SK-N-DZ (cell line): ENCODE results near the gene ZNF124.
"Not testable (repeated sequence)": the region's sequence is repeated elsewhere in the genome, so short reads cannot be mapped to it uniquely, and the experiment has no call there.

Experiments
- DNase-seq: peaks from one replicate; pipeline ENCODE4 v3.0.0-alpha.2; 2015; ENCODE audit warnings: low spot score

ZNF124 gene

GRCh38 chr1:247172996-247173395 lies 1.2 kb upstream of the ZNF124 start:
- DNase-seq = no peak

GRCh38 chr1:247171443-247171842 lies 377 bp downstream of the ZNF124 start:
- DNase-seq = not testable (repeated sequence)

GRCh38 chr1:247165674-247166073 lies 6.1 kb downstream of the ZNF124 start:
- DNase-seq = no peak

GRCh38 chr1:247164694-247165093 lies 7.1 kb downstream of the ZNF124 start:
- no peak for DNase-seq

GRCh38 chr1:247156787-247157232 lies 15.0 kb downstream of the ZNF124 start:
- no peak for DNase-seq

GRCh38 chr1:247147781-247148180 lies 24.0 kb downstream of the ZNF124 start:
- DNase-seq = no peak

- DNase-seq = not testable (repeated sequence)
These were observed 24.7 kb downstream of the ZNF124 start for GRCh38 chr1:247147120-247147519.

GRCh38 chr1:247146671-247147070 lies 25.1 kb downstream of the ZNF124 start:
- no peak for DNase-seq

GRCh38 chr1:247145279-247145678 lies 26.5 kb downstream of the ZNF124 start:
- no peak for DNase-seq

- not testable (repeated sequence) for DNase-seq
These were observed 32.3 kb downstream of the ZNF124 start for GRCh38 chr1:247139557-247139956.

GRCh38 chr1:247131236-247131635 lies 40.6 kb downstream of the ZNF124 start:
- DNase-seq = no peak

- not testable (repeated sequence) for DNase-seq
These were observed 44.1 kb downstream of the ZNF124 start for GRCh38 chr1:247127519-247128282.

GRCh38 chr1:247126601-247127000 lies 45.2 kb downstream of the ZNF124 start:
- DNase-seq = not testable (repeated sequence)

- DNase-seq = not testable (repeated sequence)
These were observed 45.7 kb downstream of the ZNF124 start for GRCh38 chr1:247126166-247126565.

- DNase-seq = no peak
These were observed 50.4 kb downstream of the ZNF124 start for GRCh38 chr1:247121382-247121781.

GRCh38 chr1:247120408-247120668 lies 51.5 kb downstream of the ZNF124 start:
- DNase-seq = not testable (repeated sequence)

- no peak for DNase-seq
These were observed 52.0 kb downstream of the ZNF124 start for GRCh38 chr1:247119600-247120407.

GRCh38 chr1:247118946-247119446 lies 52.8 kb downstream of the ZNF124 start:
- DNase-seq = peak; percentile 59

- DNase-seq = no peak
These were observed 56.3 kb downstream of the ZNF124 start for GRCh38 chr1:247115545-247115944.

GRCh38 chr1:247115141-247115510 lies 56.7 kb downstream of the ZNF124 start:
- no peak for DNase-seq

GRCh38 chr1:247114351-247115140 lies 57.3 kb downstream of the ZNF124 start:
- no peak for DNase-seq

- no peak for DNase-seq
These were observed 58.0 kb downstream of the ZNF124 start for GRCh38 chr1:247113733-247114271.
